ENCODE results near the gene FKBP4. TPM values are rescaled to one million over a fixed set of nuclear protein-coding genes. Genes with fewer than 3 reads are reported as not detected.

Gene FKBP4, protein sequence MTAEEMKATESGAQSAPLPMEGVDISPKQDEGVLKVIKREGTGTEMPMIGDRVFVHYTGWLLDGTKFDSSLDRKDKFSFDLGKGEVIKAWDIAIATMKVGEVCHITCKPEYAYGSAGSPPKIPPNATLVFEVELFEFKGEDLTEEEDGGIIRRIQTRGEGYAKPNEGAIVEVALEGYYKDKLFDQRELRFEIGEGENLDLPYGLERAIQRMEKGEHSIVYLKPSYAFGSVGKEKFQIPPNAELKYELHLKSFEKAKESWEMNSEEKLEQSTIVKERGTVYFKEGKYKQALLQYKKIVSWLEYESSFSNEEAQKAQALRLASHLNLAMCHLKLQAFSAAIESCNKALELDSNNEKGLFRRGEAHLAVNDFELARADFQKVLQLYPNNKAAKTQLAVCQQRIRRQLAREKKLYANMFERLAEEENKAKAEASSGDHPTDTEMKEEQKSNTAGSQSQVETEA
- total RNA-seq: 10 to 100 TPM; 44.0 to 68.2 TPM
- polyA plus RNA-seq (ENCODE audit: insufficient read length in 2 of 2): 100 to 1,000 TPM; 110 to 132 TPM
- long read RNA-seq, donor 1, transcript FKBP4-201 (10 exons, 3,732 nt): major isoform, 22 of 29 reads
- long read RNA-seq, donor 1, partial matches to known transcripts: 7 of 29 reads
- long read RNA-seq, donor 1, other reads (novel, unspliced or antisense): 0 of 29 reads
- long read RNA-seq, donor 2, transcript FKBP4-201 (10 exons, 3,732 nt): major isoform, 5 of 11 reads
- long read RNA-seq, donor 2, partial matches to known transcripts: 6 of 11 reads
- long read RNA-seq, donor 2, other reads (novel, unspliced or antisense): 0 of 11 reads
- long read RNA-seq, donor 3, transcript FKBP4-201 (10 exons, 3,732 nt): major isoform, 7 of 16 reads
- long read RNA-seq, donor 3, partial matches to known transcripts: 9 of 16 reads
- long read RNA-seq, donor 3, other reads (novel, unspliced or antisense): 0 of 16 reads
- long read RNA-seq, donor 4, transcript FKBP4-201 (10 exons, 3,732 nt): major isoform, 22 of 45 reads
- long read RNA-seq, donor 4, partial matches to known transcripts: 23 of 45 reads
- long read RNA-seq, donor 4, other reads (novel, unspliced or antisense): 0 of 45 reads

DNA sequence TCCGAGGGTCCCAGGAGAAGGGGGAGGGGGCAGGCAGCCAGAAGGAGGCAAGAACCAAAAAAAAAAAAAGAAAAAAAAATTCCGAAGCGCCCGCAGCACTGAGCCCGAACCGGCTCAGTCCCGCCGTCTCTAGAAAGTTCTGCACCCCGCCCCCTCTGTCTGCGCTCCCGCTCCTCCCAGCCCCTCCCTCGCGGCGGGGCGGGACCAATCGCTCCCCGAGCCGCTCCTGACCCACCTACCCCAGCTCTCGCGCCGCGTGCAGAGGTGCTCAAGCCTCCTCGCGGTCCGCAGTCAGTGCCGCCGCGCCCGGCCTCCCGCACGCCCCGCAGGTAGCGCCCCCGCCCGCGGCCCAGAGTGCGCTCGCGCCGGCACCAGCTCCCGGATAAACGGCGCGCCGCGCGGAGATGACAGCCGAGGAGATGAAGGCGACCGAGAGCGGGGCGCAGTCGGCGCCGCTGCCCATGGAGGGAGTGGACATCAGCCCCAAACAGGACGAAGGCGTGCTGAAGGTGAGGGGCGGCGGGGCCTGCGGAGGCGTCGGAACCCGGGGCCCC is at the start of gene FKBP4:
FKBP4 (plus strand) TSS at position 235 of the 554 bp plus-strand sequence; CDS start at position 405, 170 bp downstream.
- peaks cover 25% of the 10 kb centered on the region for H3K36me3 ChIP-seq (ENCODE audit: control insufficient read depth, insufficient read depth, low read length)
- H3K4me1 ChIP-seq (ENCODE audit: control insufficient read depth, insufficient read depth, low read length): peaks cover 28% of the 10 kb centered on the region
- H3K27ac ChIP-seq (ENCODE audit: low read depth, low read length): peak within 1 kb of the TSS; percentile 87
- no peaks in the 10 kb centered on the region for H3K9me3 ChIP-seq (ENCODE audit: control insufficient read depth, insufficient read depth, low read length)
- no peaks in the 10 kb centered on the region for H3K27me3 ChIP-seq (ENCODE audit: control insufficient read depth, insufficient read depth, low read length)
- under 1% methylated on average over 62 of the region's 63 CpGs for WGBS (ENCODE audit: insufficient coverage)
- peak within 1 kb of the TSS; percentile 80 for H3K4me3 ChIP-seq (ENCODE audit: low read depth, low read length)
- DNase-seq (ENCODE audit: low read depth in 4 of 6, low spot score in 6 of 6): peak; percentile 64 to 97 (median 82)

DNA sequence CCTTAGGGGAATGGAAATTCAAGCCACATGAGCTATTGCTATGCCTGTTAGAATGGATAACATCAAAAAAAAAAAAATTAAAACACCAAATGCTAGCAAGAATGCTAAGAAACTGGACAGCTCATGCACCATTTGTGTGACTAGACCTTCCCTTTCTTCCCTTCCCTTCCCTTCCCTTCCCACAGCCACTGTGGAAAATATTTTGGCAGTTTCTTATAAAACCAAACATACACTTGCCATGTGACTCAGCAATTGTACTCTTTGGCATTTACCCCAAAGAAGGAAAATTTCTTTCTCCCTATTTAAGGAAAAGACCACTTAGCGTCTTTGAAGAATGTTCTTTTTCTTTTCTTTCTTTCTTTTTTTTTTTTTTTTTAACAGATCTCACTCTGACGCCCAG is 49.1 kb upstream of the FKBP4 start:
- no peaks in the 10 kb centered on the region for H3K4me1 ChIP-seq (ENCODE audit: control insufficient read depth, insufficient read depth, low read length)
- no peaks in the 10 kb centered on the region for H3K27me3 ChIP-seq (ENCODE audit: control insufficient read depth, insufficient read depth, low read length)
- no peak overlapping the region for H3K4me3 ChIP-seq (ENCODE audit: low read depth, low read length)
- no peaks in the 10 kb centered on the region for H3K9me3 ChIP-seq (ENCODE audit: control insufficient read depth, insufficient read depth, low read length)
- no peak for DNase-seq (ENCODE audit: low read depth in 4 of 6, low spot score in 6 of 6)
- no CpG with 5 or more reads among the region's 2 CpGs for WGBS (ENCODE audit: insufficient coverage)
- H3K27ac ChIP-seq (ENCODE audit: low read depth, low read length): no peak overlapping the region
- H3K36me3 ChIP-seq (ENCODE audit: control insufficient read depth, insufficient read depth, low read length): no peaks in the 10 kb centered on the region

DNA sequence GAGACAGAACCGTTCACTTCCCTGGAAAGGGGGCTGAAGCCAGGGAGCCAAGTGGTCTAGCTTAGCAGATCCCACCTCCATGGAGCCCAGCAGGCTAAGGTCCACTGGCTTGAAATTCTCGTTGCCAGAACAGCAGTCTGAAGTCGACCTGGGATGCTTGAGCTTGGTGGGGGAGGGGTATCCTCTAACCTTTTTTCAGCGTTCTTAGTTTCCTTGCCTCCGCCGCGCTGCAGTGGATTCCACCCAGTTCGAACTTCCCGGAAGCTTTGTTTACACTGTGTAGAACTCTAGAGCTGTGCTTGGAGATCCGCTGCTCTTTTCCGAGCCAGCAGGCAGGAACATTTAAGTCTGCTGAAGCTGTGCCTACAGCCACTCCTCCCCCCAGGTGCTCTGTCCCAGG is 45.2 kb upstream of the FKBP4 start:
- Histone ChIP-seq H3K4me1 (ENCODE audit: control insufficient read depth, insufficient read depth, low read length) (peaks cover 10% of the 10 kb centered on the region), H3K27ac (ENCODE audit: low read depth, low read length) (no peak overlapping the region), H3K36me3 (ENCODE audit: control insufficient read depth, insufficient read depth, low read length) (no peaks in the 10 kb centered on the region), H3K9me3 (ENCODE audit: control insufficient read depth, insufficient read depth, low read length) (no peaks in the 10 kb centered on the region), H3K4me3 (ENCODE audit: low read depth, low read length) (no peak overlapping the region), H3K27me3 (ENCODE audit: control insufficient read depth, insufficient read depth, low read length) (peaks cover 24% of the 10 kb centered on the region)
- WGBS (ENCODE audit: insufficient coverage): 85% methylated on average over 7 of the region's 11 CpGs
- no peak for DNase-seq (ENCODE audit: low read depth in 4 of 6, low spot score in 6 of 6)

DNA sequence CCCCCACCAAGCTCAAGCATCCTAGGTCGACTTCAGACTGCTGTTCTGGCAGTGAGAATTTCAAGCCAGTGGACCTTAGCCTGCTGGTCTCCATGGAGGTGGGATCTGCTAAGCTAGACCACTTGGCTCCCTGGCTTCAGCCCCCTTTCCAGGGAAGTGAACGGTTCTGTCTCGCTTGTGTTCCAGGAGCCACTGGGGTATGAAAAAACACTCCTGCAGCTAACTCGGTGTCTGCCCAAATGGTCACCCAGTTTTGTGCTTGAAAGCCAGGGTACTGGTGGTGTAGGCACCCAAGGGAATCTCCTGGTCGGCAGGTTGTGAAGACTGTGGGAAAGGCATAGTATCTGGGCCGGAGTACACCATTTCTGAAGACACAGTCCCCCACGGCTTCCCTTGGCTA is 44.6 kb upstream of the FKBP4 start:
- Histone ChIP-seq H3K27ac (ENCODE audit: low read depth, low read length) (no peak overlapping the region), H3K4me3 (ENCODE audit: low read depth, low read length) (no peak overlapping the region), H3K4me1 (ENCODE audit: control insufficient read depth, insufficient read depth, low read length) (peaks cover 10% of the 10 kb centered on the region), H3K27me3 (ENCODE audit: control insufficient read depth, insufficient read depth, low read length) (peaks cover 24% of the 10 kb centered on the region), H3K9me3 (ENCODE audit: control insufficient read depth, insufficient read depth, low read length) (no peaks in the 10 kb centered on the region), H3K36me3 (ENCODE audit: control insufficient read depth, insufficient read depth, low read length) (no peaks in the 10 kb centered on the region)
- no peak for DNase-seq (ENCODE audit: low read depth in 4 of 6, low spot score in 6 of 6)
- WGBS (ENCODE audit: insufficient coverage): 64% methylated on average over 7 of the region's 7 CpGs

DNA sequence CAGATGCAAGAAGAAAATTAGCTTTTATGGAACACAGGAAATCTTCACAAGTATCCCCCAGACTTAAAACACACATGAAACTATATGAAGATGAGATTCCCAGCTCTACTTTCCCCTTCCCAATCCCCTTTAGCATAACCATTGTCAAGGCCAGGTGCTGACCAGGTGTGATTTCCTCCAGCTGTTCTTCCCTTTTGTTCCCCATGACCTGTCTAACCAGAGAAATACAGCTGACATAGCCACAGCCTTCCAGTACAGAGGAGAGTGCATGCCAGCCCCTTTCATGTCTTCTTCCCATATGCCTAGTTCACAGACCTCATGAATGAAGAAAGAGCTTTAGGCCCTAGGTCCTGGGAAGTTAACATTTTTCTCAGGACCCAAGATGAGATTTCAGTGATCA is 43.5 kb upstream of the FKBP4 start:
- no peak overlapping the region for H3K27ac ChIP-seq (ENCODE audit: low read depth, low read length)
- H3K4me1 ChIP-seq (ENCODE audit: control insufficient read depth, insufficient read depth, low read length): peaks cover 10% of the 10 kb centered on the region
- H3K4me3 ChIP-seq (ENCODE audit: low read depth, low read length): no peak overlapping the region
- peaks cover 26% of the 10 kb centered on the region for H3K27me3 ChIP-seq (ENCODE audit: control insufficient read depth, insufficient read depth, low read length)
- H3K36me3 ChIP-seq (ENCODE audit: control insufficient read depth, insufficient read depth, low read length): no peaks in the 10 kb centered on the region
- DNase-seq (ENCODE audit: low read depth in 4 of 6, low spot score in 6 of 6): no peak
- H3K9me3 ChIP-seq (ENCODE audit: control insufficient read depth, insufficient read depth, low read length): no peaks in the 10 kb centered on the region

DNA sequence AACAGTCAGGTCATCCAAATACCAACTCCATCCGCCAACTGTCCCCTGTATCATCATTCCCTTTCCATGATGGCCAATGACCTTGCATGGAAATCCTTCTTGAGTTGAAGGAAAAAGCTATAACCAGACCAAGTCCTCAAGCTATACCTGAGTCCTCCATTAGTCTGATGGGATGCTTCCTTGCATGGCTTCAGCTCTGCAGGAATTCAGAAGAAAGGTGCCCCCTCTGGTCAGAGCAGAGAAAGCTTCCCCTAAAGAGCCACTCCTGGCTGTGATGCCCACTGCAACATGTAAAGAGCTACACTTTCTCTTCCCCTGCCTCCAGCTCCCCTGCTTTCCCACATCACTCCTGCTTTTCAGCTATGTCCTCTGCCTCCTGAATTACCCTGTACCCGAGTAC is 43.1 kb upstream of the FKBP4 start:
- no peaks in the 10 kb centered on the region for H3K9me3 ChIP-seq (ENCODE audit: control insufficient read depth, insufficient read depth, low read length)
- peaks cover 26% of the 10 kb centered on the region for H3K27me3 ChIP-seq (ENCODE audit: control insufficient read depth, insufficient read depth, low read length)
- no peak for DNase-seq (ENCODE audit: low read depth in 4 of 6, low spot score in 6 of 6)
- no peak overlapping the region for H3K4me3 ChIP-seq (ENCODE audit: low read depth, low read length)
- peaks cover 10% of the 10 kb centered on the region for H3K4me1 ChIP-seq (ENCODE audit: control insufficient read depth, insufficient read depth, low read length)
- WGBS (ENCODE audit: insufficient coverage): 63% methylated on average over 2 of the region's 2 CpGs
- H3K27ac ChIP-seq (ENCODE audit: low read depth, low read length): no peak overlapping the region
- H3K36me3 ChIP-seq (ENCODE audit: control insufficient read depth, insufficient read depth, low read length): no peaks in the 10 kb centered on the region

DNA sequence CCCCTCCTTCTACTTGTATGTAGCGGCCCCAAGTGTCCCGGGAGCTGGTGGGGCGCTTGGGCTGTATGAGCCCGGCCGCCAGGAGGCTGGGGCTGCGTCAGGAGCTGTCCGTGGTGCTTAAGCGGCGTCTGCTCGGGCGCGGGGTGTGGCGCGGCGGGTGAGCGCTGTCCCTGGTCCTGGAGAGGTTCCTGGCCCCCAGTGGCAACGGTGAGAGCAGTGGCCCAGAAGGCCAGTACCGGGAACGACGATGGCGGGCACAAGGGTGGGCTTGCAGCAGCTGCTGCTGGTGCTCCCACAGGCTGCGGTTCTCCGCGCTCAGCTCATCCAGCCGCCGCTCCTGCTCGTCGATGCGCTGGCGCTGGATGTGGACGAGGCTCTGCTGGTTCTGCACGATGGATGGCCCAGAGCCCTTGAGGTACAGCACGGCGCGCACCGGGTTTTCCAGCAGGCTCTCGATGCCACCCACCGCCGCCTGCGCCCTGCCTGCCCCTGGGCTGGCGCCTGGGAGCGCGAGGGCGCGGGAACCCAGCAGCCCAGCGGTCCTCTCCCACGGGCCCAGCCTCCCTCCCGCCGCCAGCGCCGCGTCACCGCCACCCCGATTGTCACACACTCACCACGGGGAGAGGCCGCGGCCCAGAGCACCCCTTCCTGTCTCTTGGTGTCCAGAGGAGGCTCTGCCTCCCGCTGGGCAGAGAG is 41.9 kb upstream of the FKBP4 start:
- H3K27me3 ChIP-seq (ENCODE audit: control insufficient read depth, insufficient read depth, low read length): peaks cover 26% of the 10 kb centered on the region
- H3K36me3 ChIP-seq (ENCODE audit: control insufficient read depth, insufficient read depth, low read length): no peaks in the 10 kb centered on the region
- no peak overlapping the region for H3K27ac ChIP-seq (ENCODE audit: low read depth, low read length)
- WGBS (ENCODE audit: insufficient coverage): 4% methylated on average over 54 of the region's 58 CpGs
- H3K9me3 ChIP-seq (ENCODE audit: control insufficient read depth, insufficient read depth, low read length): no peaks in the 10 kb centered on the region
- H3K4me3 ChIP-seq (ENCODE audit: low read depth, low read length): no peak overlapping the region
- DNase-seq (ENCODE audit: low read depth in 4 of 6, low spot score in 6 of 6): peak; percentile 44 to 85 (median 56)
- peaks cover 10% of the 10 kb centered on the region for H3K4me1 ChIP-seq (ENCODE audit: control insufficient read depth, insufficient read depth, low read length)

DNA sequence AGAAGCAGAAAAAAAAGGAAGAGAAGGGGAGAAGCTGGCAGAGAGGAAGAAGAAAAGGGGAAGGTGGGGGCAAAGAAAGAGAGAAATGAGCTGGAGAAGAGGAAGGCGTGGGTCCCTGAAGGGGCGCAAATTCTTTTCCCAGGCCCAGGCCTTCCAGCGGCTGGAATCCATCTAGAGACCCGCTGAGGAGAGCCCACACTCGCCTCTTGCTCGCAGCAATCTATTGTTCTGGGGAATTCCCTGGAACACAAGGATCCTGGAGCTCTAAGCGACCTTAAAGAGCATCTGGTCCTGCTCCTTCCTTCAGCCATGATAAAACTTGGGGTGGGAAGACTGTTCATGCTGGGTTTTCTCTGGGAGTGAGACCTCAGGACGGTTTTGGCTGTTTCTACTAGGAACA is 41.2 kb upstream of the FKBP4 start:
- H3K4me3 ChIP-seq (ENCODE audit: low read depth, low read length): no peak overlapping the region
- peaks cover 10% of the 10 kb centered on the region for H3K4me1 ChIP-seq (ENCODE audit: control insufficient read depth, insufficient read depth, low read length)
- no peaks in the 10 kb centered on the region for H3K9me3 ChIP-seq (ENCODE audit: control insufficient read depth, insufficient read depth, low read length)
- peaks cover 26% of the 10 kb centered on the region for H3K27me3 ChIP-seq (ENCODE audit: control insufficient read depth, insufficient read depth, low read length)
- WGBS (ENCODE audit: insufficient coverage): 25% methylated on average over 7 of the region's 8 CpGs
- no peaks in the 10 kb centered on the region for H3K36me3 ChIP-seq (ENCODE audit: control insufficient read depth, insufficient read depth, low read length)
- no peak overlapping the region for H3K27ac ChIP-seq (ENCODE audit: low read depth, low read length)
- DNase-seq (ENCODE audit: low read depth in 4 of 6, low spot score in 6 of 6): no peak

DNA sequence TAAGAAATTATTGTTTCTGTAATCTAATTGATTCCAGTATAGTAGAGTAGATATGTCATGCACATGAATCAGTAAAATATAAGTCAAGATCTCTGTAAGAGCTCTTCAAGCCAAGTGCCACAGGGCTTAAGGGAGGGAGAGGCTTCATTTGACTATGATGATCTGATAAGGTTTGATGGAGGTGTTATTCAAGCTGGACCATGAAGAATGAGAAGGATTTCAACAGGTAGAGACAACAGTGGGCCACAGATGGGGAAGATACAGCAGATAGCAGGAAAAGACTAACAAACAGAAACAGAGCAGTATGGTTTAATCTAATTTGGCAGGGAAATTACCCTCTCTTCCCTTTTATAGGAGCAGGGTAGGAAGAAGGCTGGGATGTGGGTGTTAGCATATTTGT is 40.6 kb upstream of the FKBP4 start:
- DNase-seq (ENCODE audit: low read depth in 4 of 6, low spot score in 6 of 6): no peak
- Histone ChIP-seq H3K4me3 (ENCODE audit: low read depth, low read length) (no peak overlapping the region), H3K9me3 (ENCODE audit: control insufficient read depth, insufficient read depth, low read length) (no peaks in the 10 kb centered on the region), H3K27me3 (ENCODE audit: control insufficient read depth, insufficient read depth, low read length) (peaks cover 26% of the 10 kb centered on the region), H3K4me1 (ENCODE audit: control insufficient read depth, insufficient read depth, low read length) (peaks cover 10% of the 10 kb centered on the region), H3K36me3 (ENCODE audit: control insufficient read depth, insufficient read depth, low read length) (no peaks in the 10 kb centered on the region), H3K27ac (ENCODE audit: low read depth, low read length) (no peak overlapping the region)

All from spinal cord (tissue), 10 donors.